GM12874 (cell line): ENCODE results near the gene NADSYN1.

Source experiments
- CTCF ChIP-seq: IDR thresholded peaks from 2 replicates; pipeline ENCODE4 v1.5.1; 2011; ENCODE audit warnings: low read depth, mild to moderate bottlenecking, control low read depth, low read length, moderate library complexity; ENCODE audit not compliant: insufficient read depth

NADSYN1 gene

GRCh38 chr11:71454470-71455113, 1.6 kb downstream of the NADSYN1 start:
- TF ChIP-seq CTCF, result no peak

- TF ChIP-seq CTCF, result no peak
Observed at GRCh38 chr11:71456294-71456693, 3.3 kb downstream of the NADSYN1 start.

GRCh38 chr11:71456831-71457230, 3.8 kb downstream of the NADSYN1 start:
- no peak for TF ChIP-seq CTCF

- no peak for TF ChIP-seq CTCF
Observed at GRCh38 chr11:71458146-71459070, 5.4 kb downstream of the NADSYN1 start.

- no peak for TF ChIP-seq CTCF
Observed at GRCh38 chr11:71459076-71459766, 6.2 kb downstream of the NADSYN1 start.

GRCh38 chr11:71459767-71460320, 6.8 kb downstream of the NADSYN1 start:
- no peak for TF ChIP-seq CTCF

- no peak for TF ChIP-seq CTCF
Observed at GRCh38 chr11:71461696-71462095, 8.7 kb downstream of the NADSYN1 start.
